T-helper 1 cell (primary cell): ENCODE measurements around the gene CRPPA.

Experiments
- DNase-seq, 5 donors: peaks; one replicate each; pipeline ENCODE4 v3.0.0-alpha.2; 2012 to 2020

The CRPPA gene

GRCh38 chr7:16422917-16423316, 1.6 kb upstream of the CRPPA start:
- no peak for DNase-seq

- no peak for DNase-seq
These were observed 731 bp upstream of the CRPPA start for GRCh38 chr7:16422103-16422435.

GRCh38 chr7:16420649-16421332, 547 bp downstream of the CRPPA start:
- peak; percentile 54 to 92 (median 72) for DNase-seq

- no peak for DNase-seq
These were observed 1.0 kb downstream of the CRPPA start for GRCh38 chr7:16420329-16420648.

GRCh38 chr7:16419859-16420258, 1.5 kb downstream of the CRPPA start:
- no peak for DNase-seq

- no peak for DNase-seq
These were observed 2.2 kb downstream of the CRPPA start for GRCh38 chr7:16419126-16419525.

GRCh38 chr7:16417906-16418305, 3.4 kb downstream of the CRPPA start:
- DNase-seq: no peak

- DNase-seq: no peak
These were observed 4.8 kb downstream of the CRPPA start for GRCh38 chr7:16416289-16417282.

- no peak for DNase-seq
These were observed 8.8 kb downstream of the CRPPA start for GRCh38 chr7:16412274-16413254.

GRCh38 chr7:16411391-16411790, 9.9 kb downstream of the CRPPA start:
- no peak for DNase-seq

GRCh38 chr7:16409777-16410176, 11.6 kb downstream of the CRPPA start:
- no peak for DNase-seq

GRCh38 chr7:16404636-16405035, 16.7 kb downstream of the CRPPA start:
- no peak for DNase-seq

- DNase-seq: no peak
These were observed 17.9 kb downstream of the CRPPA start for GRCh38 chr7:16403475-16403874.

GRCh38 chr7:16402940-16403339, 18.4 kb downstream of the CRPPA start:
- no peak for DNase-seq

GRCh38 chr7:16402091-16402490, 19.2 kb downstream of the CRPPA start:
- DNase-seq: no peak

GRCh38 chr7:16400893-16401275, 20.5 kb downstream of the CRPPA start:
- DNase-seq: no peak

- no peak for DNase-seq
These were observed 21.1 kb downstream of the CRPPA start for GRCh38 chr7:16399916-16400892.

GRCh38 chr7:16399265-16399831, 22.0 kb downstream of the CRPPA start:
- no peak for DNase-seq

GRCh38 chr7:16398146-16399017, 23.0 kb downstream of the CRPPA start:
- DNase-seq: no peak

GRCh38 chr7:16397501-16398145, 23.7 kb downstream of the CRPPA start:
- DNase-seq: no peak
